Measurements from ENCODE around the gene CLDN22.

CLDN22 gene

GRCh38 chr4:183337833-183338232 is 17.8 kb upstream of the CLDN22 start:
- TF ChIP-seq CTCF (conservative IDR thresholded peaks at IDR 0.05; ENCODE audit: low read depth, low read length): no peak
- H3K4me2 ChIP-seq: no peak overlapping the region
- no peaks in the 10 kb centered on the region for H3K27me3 ChIP-seq (ENCODE audit: insufficient read depth, low read depth)
- no peaks in the 10 kb centered on the region for H4K20me1 ChIP-seq (ENCODE audit: insufficient read depth)
- H3K36me3 ChIP-seq (ENCODE audit: insufficient read depth): no peaks in the 10 kb centered on the region
- no peaks in the 10 kb centered on the region for H3K4me1 ChIP-seq (ENCODE audit: low read depth, poor library complexity, severe bottlenecking)
- H3K27ac ChIP-seq: no peak overlapping the region
- H3K4me3 ChIP-seq (IDR thresholded peaks at IDR 0.05; ENCODE audit: insufficient read depth, low read depth, low read length): no peak overlapping the region
- H3K9ac ChIP-seq: no peak overlapping the region
- no peak overlapping the region for H2AFZ ChIP-seq (ENCODE audit: low read depth)
- H3K79me2 ChIP-seq (ENCODE audit: insufficient read depth, low read depth): no peaks in the 10 kb centered on the region

GRCh38 chr4:183337349-183337748 is 17.3 kb upstream of the CLDN22 start:
- TF ChIP-seq CTCF (conservative IDR thresholded peaks at IDR 0.05; ENCODE audit: low read depth, low read length): no peak
- no peak overlapping the region for H3K4me3 ChIP-seq (IDR thresholded peaks at IDR 0.05; ENCODE audit: insufficient read depth, low read depth, low read length)
- H3K79me2 ChIP-seq (ENCODE audit: insufficient read depth, low read depth): no peaks in the 10 kb centered on the region
- no peak overlapping the region for H3K9ac ChIP-seq
- H3K4me2 ChIP-seq: no peak overlapping the region
- H3K4me1 ChIP-seq (ENCODE audit: low read depth, poor library complexity, severe bottlenecking): no peaks in the 10 kb centered on the region
- no peaks in the 10 kb centered on the region for H3K36me3 ChIP-seq (ENCODE audit: insufficient read depth)
- no peaks in the 10 kb centered on the region for H3K27me3 ChIP-seq (ENCODE audit: insufficient read depth, low read depth)
- no peak overlapping the region for H3K27ac ChIP-seq
- no peak overlapping the region for H2AFZ ChIP-seq (ENCODE audit: low read depth)
- no peaks in the 10 kb centered on the region for H4K20me1 ChIP-seq (ENCODE audit: insufficient read depth)

GRCh38 chr4:183335369-183335940 is 15.4 kb upstream of the CLDN22 start:
- Histone ChIP-seq H2AFZ (ENCODE audit: low read depth) (no peak overlapping the region), H3K4me1 (ENCODE audit: low read depth, poor library complexity, severe bottlenecking) (no peaks in the 10 kb centered on the region), H3K79me2 (ENCODE audit: insufficient read depth, low read depth) (no peaks in the 10 kb centered on the region), H3K27me3 (ENCODE audit: insufficient read depth, low read depth) (no peaks in the 10 kb centered on the region), H3K4me3 (IDR thresholded peaks at IDR 0.05; ENCODE audit: insufficient read depth, low read depth, low read length) (no peak overlapping the region), H3K36me3 (ENCODE audit: insufficient read depth) (no peaks in the 10 kb centered on the region), H4K20me1 (ENCODE audit: insufficient read depth) (no peaks in the 10 kb centered on the region), H3K27ac (no peak overlapping the region), H3K4me2 (no peak overlapping the region), H3K9ac (no peak overlapping the region)
- no peak for TF ChIP-seq CTCF (conservative IDR thresholded peaks at IDR 0.05; ENCODE audit: low read depth, low read length)

- H3K27ac ChIP-seq: no peak overlapping the region
- H4K20me1 ChIP-seq (ENCODE audit: insufficient read depth): no peaks in the 10 kb centered on the region
- TF ChIP-seq CTCF (conservative IDR thresholded peaks at IDR 0.05; ENCODE audit: low read depth, low read length): no peak
- H3K4me2 ChIP-seq: no peak overlapping the region
- no peak overlapping the region for H3K9ac ChIP-seq
- no peak overlapping the region for H2AFZ ChIP-seq (ENCODE audit: low read depth)
- H3K4me1 ChIP-seq (ENCODE audit: low read depth, poor library complexity, severe bottlenecking): no peaks in the 10 kb centered on the region
- H3K79me2 ChIP-seq (ENCODE audit: insufficient read depth, low read depth): no peaks in the 10 kb centered on the region
- H3K4me3 ChIP-seq (IDR thresholded peaks at IDR 0.05; ENCODE audit: insufficient read depth, low read depth, low read length): no peak overlapping the region
- no peaks in the 10 kb centered on the region for H3K36me3 ChIP-seq (ENCODE audit: insufficient read depth)
- H3K27me3 ChIP-seq (ENCODE audit: insufficient read depth, low read depth): no peaks in the 10 kb centered on the region
Measured at GRCh38 chr4:183333983-183334382, 13.9 kb upstream of the CLDN22 start.

Data from KMS-11 (cell line).